DLD1 (cell line): ENCODE results near the gene ADIPOR2.
"Not testable (repeated sequence)": the region's sequence is repeated elsewhere in the genome, so short reads cannot be mapped to it uniquely, and the experiment has no call there.

Source experiments
- in situ Hi-C: cut with HindIII; loops from 2 replicates; pipeline ENCODE4 v1.10.0; 2017; ENCODE audit warnings: low sequenced_read_pairs

ADIPOR2 gene

DNA sequence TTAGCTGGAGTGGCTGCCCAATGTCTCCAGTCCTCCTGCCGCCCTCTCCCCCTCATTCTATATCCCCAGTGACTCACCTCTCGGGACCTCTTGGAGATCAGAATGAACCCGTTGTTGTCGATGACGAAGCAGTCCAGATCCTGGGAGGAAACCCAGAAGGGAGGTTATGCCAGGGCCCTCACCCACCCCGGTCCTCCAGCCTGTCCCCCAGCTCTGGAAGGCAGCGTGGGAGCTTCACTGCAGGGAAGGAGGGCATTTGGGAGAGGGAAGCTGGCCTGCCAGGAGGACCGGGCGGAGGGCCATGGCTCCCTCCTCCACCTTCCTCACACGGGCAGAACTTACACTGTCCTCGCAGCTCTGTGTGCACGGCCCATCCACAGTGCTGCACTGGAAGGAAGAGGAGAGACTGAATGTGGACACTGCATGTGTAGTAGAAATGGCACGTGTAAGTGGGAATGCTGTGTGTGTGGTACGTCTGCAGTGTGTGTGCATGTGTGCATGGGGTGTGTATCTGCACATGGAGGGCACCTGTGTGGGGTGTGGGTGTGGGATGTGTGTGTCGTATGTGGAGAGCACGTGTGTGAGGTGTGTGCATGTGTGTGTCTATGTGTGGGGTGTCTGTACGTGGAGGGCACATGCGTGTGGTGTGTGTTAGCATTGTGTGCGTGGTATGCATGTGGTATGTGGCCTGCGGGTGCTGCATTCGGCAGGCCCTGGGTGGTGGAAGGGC is 119.5 kb downstream of the ADIPOR2 start:
- in situ Hi-C loops = no loop called here

DNA sequence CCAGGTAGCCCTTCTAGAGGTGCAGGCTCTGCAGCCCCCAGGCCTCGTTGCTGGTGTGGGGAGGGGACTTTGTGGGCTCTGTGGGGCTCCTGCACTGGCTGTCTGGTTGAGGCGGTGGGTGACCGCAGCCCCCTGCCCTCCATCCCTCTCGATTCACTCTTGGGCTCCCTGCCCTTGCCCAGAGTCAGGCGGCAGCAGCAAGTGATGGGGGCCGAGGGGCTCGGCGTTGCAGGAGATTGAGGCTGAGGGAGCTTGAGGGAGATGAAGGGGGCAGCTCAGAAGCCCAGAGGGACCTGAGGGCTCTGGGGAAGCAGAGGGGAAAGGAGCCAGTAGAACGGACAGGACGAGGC is 120.0 kb downstream of the ADIPOR2 start:
- in situ Hi-C loops = no loop called here

DNA sequence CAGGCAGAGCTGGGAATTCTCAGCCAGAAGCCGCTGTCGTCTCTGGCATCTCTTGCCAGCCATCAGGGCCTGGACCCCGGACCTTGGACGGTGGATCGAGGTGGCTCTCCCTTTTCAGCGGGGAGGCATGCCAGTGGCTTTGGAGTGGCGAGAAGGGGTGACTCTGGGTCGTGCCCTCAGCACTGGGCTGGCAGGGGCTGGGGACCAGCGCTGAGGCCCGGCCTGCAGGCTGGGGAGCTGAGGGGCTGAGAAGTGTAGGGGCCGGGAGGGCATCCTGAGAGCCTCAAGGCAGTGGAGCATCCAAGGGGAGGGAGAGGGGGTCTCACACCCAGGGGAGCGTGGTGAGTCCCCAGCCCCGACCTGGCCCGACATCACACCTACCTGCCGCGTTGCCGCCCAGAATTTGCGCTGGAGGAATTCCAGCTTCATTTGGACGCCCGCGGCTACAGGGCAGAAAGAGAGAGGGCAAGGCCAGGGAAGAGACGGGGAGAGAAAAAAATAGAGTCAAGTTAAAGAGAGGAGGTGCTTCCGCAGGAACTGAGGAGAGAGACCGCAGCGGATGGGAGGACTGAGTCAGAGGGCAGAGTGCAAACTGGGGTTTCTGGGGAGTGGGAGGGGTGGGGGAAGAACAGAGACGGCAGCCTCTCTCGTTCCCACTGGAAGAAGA is 120.5 kb downstream of the ADIPOR2 start:
- in situ Hi-C loops = no loop called here

DNA sequence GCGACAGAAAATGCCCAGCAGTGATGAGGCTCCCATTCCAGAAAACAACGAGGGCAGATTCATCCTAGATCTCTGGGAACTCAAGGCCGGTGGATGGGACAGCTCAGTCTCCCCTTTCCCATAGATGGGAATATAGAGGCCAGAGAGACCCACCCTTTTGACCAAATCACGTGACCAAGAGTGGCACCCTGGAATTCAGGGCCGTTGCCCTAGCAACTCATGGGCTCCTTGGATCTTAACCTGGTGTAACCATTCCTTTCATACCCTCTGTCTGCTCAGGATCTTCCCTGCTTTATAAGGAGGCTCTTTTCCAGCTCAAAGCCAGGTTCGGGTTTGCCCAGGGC is 121.0 kb downstream of the ADIPOR2 start:
- in situ Hi-C loops = no loop called here

DNA sequence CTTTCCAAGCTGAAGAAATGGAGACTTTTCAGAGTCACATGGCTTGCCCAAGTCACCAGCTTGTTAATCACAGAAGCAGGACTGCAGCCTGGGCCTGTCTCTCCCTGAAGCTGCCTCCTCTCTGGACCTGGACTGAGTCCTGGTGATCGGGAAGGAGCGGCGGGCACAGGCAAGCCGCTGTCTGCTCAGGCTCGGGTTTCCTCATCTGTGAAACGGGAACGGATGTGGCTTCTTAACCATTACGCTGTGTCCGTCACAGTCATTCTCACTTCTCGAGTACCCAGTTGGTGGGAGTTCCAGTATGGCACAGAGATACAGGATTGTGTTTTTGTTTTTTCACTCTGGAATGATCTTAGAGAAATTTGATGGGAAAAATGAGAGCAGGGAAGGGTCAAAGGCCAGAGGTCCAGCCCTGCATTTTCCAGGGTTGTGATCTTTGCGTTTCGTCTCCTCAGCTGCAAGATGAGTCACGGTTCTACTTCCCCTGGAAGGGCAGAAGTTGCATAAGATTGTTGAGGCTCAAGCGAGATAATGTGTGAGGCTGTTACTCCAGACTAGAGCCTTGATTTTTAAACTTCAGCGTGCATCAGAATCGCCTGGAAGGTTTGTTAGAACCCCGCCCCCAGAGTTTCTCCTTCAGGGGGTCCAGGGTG is 121.9 kb downstream of the ADIPOR2 start:
- in situ Hi-C loops = no loop called here

DNA sequence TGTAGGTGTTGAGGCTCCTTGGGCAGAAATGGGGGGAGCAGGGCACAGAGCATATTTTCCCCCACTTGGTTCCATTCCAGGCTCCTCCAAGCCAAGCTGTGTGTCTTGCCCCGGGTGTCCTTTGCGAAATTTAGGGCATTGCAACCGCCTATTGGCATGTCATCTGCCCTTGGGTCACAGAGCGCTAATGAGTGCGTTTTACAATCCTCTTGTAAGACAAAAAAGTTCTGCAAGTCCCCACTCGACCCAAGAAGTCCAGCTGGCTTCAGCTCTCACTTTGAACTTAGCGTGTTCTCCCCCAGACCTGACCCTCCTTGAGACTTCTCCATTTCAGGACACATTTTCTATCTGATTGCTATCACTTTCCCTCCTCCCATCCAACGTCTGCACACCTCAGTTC is 123.4 kb downstream of the ADIPOR2 start:
- in situ Hi-C loops = no loop called here

DNA sequence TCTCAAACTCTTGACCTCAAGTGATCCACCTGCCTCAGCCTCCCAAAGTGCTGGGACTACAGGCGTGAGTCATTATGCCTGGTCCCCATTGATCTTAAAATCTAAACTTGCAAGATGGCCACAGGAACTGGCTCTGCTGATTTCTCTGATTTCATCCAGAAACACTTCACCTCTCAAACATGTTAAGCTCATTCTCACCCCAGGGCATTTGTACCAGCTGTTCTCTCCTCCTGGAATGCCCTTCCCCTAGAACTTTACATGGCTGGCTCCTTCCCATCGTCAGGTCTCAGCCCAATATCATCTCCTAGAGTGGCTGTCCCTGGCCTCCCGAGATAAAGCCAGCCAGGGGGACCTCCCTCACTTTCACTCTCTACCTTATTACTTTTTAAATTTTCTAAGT is 124.2 kb downstream of the ADIPOR2 start:
- in situ Hi-C loops = no loop called here

DNA sequence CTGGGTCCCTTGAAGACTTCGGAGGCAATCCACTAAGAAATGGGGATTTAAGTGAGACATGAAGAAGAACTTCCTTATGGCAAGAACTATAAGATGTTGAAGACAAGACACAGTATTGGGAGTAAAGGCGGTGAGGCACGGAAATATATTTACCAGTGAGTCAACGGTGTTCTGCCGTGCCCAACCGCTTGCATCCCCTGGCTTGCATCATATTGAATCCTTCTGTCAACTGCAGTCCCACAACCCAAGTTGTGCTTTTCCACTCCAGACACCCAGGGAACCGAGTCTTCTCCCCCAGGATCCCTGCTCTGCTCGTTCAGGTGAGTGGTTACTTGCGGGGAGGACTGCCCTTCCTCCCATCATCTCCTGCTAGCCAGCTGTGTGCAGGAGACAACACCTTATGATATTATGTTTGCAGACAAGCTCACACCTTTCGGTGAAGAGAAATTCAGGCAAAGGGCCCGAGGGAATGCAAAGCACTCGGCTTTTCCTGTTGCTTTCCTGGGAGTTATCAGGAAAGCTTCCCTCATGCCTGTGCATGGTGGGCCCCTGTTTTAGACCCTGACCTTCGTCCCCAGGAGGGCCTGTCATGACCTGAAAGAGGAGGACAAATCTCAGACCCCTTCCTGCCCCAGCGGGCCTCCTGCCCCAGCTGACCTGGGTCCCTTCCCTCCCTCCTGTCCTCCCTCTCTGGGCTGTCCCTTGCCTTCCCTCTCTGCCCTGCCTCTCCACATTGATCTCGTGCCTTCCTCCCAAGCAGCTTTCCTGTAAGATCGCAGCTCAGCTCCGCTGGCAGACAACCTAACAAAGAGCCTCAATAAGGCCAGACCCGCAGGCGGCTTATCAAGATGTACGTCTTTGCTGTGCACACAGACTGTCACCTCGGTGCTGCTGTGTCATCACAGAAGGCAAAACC is 125.2 kb downstream of the ADIPOR2 start:
- in situ Hi-C loops = no loop called here

DNA sequence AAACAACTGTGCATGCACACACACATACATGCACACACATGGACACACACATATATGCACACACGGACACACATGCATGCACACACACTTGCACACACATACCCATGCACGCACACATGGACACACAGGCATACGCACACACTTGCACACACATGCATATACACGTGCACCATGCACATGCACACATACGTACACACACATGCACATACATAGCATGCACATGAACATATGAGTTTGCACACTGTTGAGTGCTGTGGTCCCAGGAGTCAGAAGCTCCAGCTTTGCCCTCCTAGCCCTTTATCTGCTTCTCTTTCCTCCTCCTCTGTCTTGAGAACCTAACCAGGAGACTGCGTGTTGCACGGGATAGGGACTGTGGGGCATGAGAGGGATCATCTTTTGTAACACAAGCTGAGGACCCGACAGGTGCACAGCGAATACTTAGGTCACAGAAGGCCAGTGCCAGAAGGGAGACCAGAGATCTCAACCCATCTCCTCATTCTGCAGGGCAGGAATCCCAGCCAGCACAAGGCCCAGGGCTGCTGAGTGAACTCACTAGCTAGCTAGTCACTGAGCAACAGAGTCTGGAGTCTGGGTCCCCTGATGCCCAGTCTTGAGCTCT is 126.0 kb downstream of the ADIPOR2 start:
- in situ Hi-C loops = no loop called here

DNA sequence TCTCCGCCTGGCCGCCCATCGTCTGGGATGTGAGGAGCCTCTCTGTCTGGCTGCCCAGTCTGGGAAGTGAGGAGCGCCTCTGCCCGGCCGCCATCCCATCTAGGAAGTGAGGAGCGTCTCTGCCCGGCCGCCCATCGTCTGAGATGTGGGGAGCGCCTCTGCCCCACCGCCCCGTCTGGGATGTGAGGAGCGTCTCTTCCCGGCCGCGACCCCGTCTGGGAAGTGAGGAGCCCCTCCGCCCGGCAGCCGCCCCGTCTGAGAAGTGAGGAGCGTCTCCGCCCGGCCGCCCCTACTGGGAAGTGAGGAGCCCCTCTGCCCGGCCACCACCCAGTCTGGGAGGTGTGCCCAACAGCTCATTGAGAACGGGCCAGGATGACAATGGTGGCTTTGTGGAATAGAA is 127.1 kb downstream of the ADIPOR2 start:
- in situ Hi-C loops = not testable (repeated sequence)

DNA sequence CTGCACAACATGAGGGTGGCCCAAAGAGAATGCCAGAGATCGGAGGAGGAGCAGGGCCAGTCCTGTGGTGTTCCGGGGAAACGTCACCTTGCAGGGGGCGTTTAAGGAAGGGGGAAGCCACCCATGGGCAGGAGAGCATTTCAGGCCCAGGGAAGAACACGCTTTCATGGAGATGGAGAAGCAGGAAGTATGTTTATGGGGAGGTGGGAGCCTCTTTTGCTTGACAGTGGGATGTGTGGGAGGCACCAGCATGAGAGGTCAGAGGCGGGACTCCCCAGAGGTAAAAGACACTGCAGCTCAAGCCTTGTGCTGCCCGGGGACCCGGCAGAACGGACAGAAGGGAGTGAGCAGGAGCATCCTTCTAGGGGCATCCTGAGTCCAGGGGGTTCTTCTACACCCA is 128.2 kb downstream of the ADIPOR2 start:
- in situ Hi-C loops = no loop called here

DNA sequence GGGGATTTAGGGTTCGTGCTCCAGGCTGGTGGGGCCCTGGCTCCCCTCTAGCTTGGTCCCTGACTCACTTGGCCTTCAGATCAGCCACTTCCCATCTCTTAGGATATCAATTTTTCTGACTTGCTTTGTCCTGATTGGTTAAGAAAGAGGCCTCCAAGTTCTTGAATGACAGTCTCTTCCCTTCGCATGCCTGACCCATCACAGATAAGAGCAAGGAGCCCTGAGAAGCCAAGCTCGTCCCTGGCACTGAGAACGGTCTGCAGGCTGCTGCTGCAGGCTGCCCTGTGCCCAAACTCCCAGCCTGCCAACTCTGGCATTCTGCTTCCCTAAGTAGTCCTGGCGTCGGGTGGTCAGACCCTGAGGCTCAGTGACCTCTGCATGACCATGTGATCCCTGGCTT is 128.7 kb downstream of the ADIPOR2 start:
- in situ Hi-C loops = no loop called here

DNA sequence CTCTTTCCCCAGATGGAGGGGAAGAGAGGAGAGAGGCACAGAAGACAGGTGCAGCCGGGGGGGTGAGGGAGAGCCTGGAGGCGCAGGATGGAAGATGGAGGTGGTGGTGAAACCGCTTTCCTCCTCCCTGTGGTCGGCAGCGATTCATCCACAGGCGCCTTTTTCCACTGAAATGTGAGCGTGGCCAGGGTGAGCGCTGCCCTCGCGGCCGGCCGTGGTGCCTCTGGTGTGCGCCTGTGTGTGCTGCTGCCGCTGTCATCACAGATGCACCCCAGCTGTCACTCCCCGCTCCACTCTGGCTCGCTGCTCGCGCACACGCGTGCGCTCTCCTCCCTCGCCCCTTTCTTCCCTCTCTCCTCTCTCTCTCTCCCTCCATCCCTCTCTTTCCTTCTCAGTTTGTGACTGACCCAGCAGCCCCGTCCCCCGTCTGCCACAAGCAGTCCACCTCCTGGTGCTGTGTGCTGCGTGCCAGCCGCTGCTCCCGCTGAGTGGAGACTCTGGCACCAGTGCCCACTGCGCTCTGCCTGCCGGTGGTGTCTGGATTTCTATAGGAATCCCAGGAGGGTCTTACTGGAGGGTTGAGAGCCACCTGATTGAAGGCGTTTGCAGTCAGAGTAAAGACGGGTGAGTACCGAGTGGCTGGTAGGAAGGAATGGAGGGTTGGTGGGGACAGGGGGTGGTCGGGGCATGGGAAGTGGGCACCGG is 129.5 kb downstream of the ADIPOR2 start, which contains the start of gene LRTM2:
Gene LRTM2, plus strand, starts transcription at position 375 of the 705 bp plus-strand sequence. CDS start 7,584 bp downstream, outside the sequence.
- in situ Hi-C loops = no loop called here

DNA sequence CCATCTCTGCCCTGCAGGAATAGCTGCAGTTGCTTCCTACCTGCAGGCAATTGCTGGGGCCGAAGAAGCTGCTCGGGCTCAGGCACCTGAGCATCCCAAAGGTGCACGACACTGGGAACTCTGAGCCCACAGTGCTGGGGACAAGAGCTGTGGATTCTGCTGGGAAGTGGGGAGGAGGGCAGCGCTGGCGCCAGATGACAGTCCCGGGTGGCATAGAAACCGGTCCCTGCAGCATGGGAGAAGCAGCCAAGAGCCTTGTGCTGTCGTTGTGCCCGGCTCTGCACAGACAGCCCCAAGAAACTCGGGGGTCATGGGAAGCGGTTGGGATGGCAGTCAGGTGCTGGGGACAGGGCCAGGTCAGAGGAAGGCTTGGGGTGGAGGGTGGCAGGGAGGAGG is 130.0 kb downstream of the ADIPOR2 start:
- in situ Hi-C loops = no loop called here

DNA sequence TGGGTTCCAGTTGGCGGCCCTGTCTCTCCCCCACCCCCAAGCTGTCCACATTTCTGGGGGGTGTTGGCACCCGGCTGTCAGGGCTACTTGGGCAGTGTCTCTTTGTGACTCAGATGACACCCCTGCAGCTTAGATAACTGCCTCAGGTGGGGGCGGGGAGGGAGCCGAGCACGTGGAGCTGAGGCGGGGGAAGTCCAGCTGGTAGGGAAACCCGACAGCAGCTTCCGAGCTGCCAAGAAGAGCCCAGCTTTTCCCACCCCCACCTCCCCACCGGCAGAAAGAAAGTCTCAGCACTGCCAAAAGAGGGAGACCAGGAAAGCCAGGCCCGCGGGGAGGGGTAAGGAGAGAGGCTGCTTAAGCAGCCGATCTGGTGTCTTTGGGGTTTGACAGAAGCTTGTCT is 130.9 kb downstream of the ADIPOR2 start:
- in situ Hi-C loops = no loop called here

DNA sequence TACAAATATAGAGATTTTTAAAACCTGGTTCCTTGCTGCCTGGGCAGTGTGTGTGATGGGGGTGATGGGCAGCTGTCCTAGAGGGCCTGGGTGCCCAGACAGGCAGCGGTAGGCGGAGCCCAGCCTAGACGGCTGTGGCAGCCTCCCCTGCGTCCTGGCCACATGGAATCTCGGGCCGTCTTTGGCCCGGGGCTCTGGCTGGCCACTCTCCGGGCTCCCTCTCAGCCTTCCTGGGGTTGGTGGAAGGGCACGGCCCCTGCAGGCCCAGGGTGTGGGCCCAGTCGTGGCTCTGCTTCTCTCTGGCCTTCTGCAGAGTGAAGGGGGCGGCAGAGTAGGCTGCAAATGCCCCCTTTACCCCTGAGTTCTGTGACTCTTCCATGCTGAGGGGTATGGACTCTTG is 131.8 kb downstream of the ADIPOR2 start:
- in situ Hi-C loops = no loop called here

DNA sequence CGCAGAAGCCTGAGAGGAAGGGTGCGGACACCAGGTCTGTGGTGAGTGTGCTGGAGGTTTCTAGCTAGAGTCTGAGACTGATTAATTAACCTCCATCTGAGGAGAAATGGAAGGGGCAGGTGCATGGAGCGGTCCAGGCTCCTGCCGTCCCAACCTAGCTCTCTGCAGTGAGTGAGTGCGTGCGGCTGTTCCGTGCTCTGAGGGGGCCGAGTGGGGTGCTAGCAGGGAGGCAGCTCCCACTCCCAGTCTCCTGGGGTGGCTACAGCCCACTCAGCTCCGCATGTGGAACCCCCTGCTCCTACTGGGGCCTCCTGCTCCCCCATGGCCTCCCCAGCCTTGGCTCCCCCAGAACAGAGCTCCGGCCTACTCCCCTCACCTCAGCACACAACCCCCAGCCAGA is 132.4 kb downstream of the ADIPOR2 start:
- in situ Hi-C loops = no loop called here

DNA sequence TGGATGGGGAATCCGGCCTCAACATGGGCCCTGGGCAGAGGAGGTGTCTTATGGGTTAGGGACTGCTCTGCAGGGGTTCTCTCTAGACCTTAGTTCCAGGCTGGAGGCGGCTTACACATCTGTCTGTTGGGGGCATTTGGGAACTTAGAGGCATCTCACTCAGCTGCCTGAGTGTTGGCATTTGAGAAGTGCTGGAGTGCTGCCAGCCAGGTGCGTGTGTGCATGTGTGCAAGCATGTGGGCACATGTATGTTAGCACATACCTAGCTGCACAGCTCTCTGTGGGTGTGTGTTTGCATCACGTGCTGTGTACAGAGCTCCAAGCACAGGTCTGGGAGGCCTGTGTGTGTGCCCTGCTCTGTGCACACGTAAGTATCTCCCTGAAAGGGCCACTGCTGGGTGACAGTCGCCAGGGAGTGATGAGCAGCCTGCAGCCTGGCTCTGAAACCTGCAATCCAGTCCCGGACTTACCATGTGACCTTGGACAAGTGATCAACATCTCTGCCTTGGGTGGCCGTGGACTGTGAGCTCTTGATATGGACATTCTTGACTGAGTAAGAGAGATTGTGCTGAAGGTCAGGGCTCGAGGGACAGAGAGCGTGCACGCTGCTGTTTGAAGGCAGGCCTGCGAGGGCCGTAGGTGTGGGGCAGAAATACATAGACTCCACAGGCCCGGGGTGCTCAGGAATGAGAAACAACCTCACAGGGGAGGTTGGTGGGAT is 134.7 kb downstream of the ADIPOR2 start:
- in situ Hi-C loops = no loop called here

DNA sequence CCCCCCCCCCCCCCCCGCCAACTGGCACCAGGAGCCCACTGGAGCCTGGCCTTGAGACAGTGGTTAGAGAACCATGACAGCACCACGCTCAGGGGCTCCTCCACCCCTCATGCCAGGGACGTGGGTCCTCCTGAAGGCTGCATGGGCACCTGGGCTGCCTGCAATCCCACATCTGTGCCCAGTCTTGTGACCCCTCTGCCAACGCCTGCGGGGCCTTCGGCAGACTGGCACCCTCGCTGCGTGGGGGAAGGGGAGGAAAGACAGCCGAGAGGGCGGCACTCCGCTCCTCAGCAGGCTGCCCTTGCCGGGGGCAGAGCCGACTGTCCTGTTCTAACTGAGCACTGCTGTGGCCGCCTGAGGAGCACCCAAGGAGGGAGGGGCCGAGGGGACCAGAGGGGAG is 135.5 kb downstream of the ADIPOR2 start:
- in situ Hi-C loops = no loop called here
